Stomach smooth muscle (tissue), 2 donors: ENCODE data around the gene ZNF749.

ENCODE experiments used
- H3K27ac ChIP-seq: one replicate; pipeline ENCODE4 v1.7.0; 2013; ENCODE audit warnings: mild to moderate bottlenecking, low read length, inconsistent platforms
- H3K27me3 ChIP-seq, 2 donors: one replicate each; pipeline ENCODE4 v1.7.0; 2013; ENCODE audit warnings: low read length in 2 of 2; ENCODE audit not compliant: insufficient read depth in 2 of 2, control insufficient read depth in 1 of 2
- H3K36me3 ChIP-seq, 2 donors: one replicate each; pipeline ENCODE4 v1.7.0; 2013; ENCODE audit warnings: low read length in 2 of 2; ENCODE audit not compliant: control insufficient read depth in 2 of 2, insufficient read depth in 2 of 2
- H3K4me1 ChIP-seq: one replicate; pipeline ENCODE4 v1.7.0; 2013; ENCODE audit warnings: low read length; ENCODE audit not compliant: control insufficient read depth, insufficient read depth
- H3K4me3 ChIP-seq, 2 donors: one replicate each; pipeline ENCODE4 v1.7.0; 2013; ENCODE audit warnings: low read length in 2 of 2
- H3K9ac ChIP-seq, 2 donors: one replicate each; pipeline ENCODE4 v1.7.0; 2013; ENCODE audit warnings: low read length in 2 of 2, mild to moderate bottlenecking in 1 of 2
- H3K9me3 ChIP-seq, 2 donors: one replicate each; pipeline ENCODE4 v1.7.0; 2013; ENCODE audit warnings: low read length in 2 of 2; ENCODE audit not compliant: control insufficient read depth in 2 of 2
- donor health status: healthy.
- donor health status: Pancreatic carcinoma.

The ZNF749 gene

DNA sequence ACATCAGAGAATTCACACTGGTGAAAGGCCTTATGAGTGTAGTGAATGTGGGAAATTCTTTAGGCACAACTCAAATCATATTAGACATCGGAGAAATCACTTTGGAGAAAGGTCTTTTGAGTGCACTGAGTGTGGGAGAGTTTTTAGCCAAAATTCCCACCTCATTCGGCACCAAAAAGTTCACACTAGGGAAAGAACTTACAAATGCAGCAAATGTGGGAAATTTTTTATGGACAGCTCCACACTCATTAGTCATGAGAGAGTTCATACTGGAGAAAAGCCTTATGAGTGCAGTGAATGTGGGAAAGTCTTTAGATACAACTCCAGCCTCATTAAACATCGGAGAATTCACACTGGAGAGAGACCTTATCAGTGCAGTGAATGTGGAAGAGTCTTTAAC is 14.1 kb upstream of the ZNF749 start:
- H3K27me3 ChIP-seq = no peaks in the 10 kb centered on the region
- H3K9ac ChIP-seq = no peak overlapping the region
- H3K27ac ChIP-seq = no peak overlapping the region
- peak overlapping the region in 1 of 2 donors; percentile 17 for H3K4me3 ChIP-seq
- H3K36me3 ChIP-seq = peaks cover 46 to 51% of the 10 kb centered on the region in 2 donors
- H3K9me3 ChIP-seq = peaks cover 25 to 27% of the 10 kb centered on the region in 2 donors
- no peaks in the 10 kb centered on the region for H3K4me1 ChIP-seq

DNA sequence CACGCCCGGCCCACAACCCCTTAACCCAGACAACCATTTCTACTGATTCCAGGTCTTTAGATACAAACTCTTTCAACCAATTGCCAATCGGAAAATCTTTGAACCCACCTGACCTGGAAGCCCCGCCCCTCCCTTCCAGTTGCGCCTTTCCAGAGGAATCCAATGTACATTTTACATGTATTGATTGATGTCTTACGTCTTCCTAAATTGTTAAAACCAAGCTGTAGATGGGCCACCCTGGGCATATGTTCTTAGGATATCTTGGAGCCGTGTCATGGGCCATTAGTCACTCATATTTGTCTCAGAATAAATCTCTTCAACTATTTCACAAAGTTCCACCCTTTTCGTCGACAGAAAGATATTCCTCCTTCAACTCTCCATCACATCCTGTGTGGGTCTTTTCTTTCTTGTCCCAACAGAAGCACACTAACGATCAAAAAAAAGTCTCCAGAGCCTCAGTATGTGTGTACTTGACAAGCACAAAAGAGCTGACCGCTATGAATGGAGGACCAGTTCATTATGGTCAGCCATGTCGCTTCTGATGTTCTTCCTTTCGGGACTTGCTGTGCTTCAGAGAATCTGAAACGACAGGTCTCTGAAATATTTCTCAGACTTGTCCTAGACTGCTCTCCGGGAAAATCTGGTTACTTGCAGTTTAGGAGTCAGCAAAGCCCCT is 601 bp upstream of the ZNF749 start:
- no peaks in the 10 kb centered on the region for H3K9me3 ChIP-seq
- H3K27me3 ChIP-seq = no peaks in the 10 kb centered on the region
- peak overlapping the region; percentile 64 to 74 for H3K9ac ChIP-seq
- peaks cover 16% of the 10 kb centered on the region for H3K4me1 ChIP-seq
- H3K4me3 ChIP-seq = peak overlapping the region; percentile 67 to 92
- H3K36me3 ChIP-seq = peaks cover 4 to 7% of the 10 kb centered on the region in 2 donors
- H3K27ac ChIP-seq = no peak overlapping the region

DNA sequence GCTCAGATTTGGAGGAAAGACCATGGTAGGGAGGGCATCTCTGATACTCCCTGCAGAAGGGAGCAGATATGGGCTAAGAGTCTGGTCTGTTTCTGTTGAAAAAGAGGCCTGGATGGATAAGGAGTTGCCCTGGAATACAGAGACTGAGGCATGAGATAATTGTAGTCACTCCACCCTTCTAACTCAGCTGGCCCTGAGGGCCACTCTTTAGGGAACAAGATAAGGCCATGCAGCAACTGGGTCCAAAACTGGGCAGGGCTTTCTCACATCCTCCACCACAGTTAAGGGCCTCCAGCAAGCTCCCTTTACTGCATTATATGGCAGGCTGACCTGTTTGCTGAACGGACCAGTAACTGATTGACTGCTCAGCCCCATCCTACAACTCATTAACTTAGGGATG is 1.3 kb downstream of the ZNF749 start:
- Histone ChIP-seq H3K4me1 (peaks cover 16% of the 10 kb centered on the region), H3K9ac (peak overlapping the region in 1 of 2 donors; percentile 74), H3K27me3 (no peaks in the 10 kb centered on the region), H3K9me3 (peaks cover 0 to 3% of the 10 kb centered on the region in 2 donors), H3K36me3 (peaks cover 7 to 8% of the 10 kb centered on the region in 2 donors), H3K4me3 (peak overlapping the region; percentile 67 to 92), H3K27ac (no peak overlapping the region)

DNA sequence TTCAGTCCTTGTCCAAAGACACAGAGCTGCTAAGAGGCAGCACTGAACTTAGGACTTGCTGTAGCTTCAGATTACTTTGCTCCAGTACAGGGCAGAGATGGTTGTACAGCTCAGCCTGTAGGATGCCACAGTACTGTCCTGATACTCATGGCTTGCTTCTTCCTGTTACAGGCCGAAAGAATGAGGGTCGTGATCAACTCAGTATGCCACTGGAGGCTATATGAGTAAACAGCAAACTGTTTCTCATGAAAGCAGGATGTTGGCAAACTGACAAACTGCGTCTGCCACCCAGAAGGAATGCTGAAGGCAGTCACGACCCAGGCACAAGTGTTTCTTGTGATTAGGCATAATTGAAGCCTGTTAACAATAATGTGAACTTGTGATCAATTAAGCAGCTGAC is 2.8 kb downstream of the ZNF749 start:
- peaks cover 0 to 6% of the 10 kb centered on the region in 2 donors for H3K9me3 ChIP-seq
- no peak overlapping the region for H3K27ac ChIP-seq
- H3K4me3 ChIP-seq = no peak overlapping the region
- no peak overlapping the region for H3K9ac ChIP-seq
- H3K36me3 ChIP-seq = peaks cover 7 to 17% of the 10 kb centered on the region in 2 donors
- no peaks in the 10 kb centered on the region for H3K27me3 ChIP-seq
- peaks cover 16% of the 10 kb centered on the region for H3K4me1 ChIP-seq

DNA sequence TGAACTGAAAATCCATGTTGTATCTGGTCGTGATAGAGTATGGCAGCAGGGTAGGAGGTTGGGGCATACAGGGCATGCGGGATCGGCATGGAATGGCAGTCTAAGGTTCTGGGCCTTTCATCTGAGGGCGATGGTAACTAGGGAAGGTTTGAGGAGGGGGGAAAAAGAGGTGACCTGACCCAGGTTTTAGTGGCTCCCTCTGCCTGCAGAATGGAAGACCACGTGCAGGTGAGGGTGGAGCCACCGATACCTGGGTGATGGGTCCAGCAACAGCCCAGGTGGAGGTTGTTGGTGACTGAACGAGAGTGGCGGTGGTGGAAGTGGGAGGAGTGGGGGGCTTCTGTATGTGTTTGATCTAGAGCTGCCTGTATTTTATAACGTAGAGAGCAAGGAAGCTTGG is 3.8 kb downstream of the ZNF749 start:
- H3K9me3 ChIP-seq = peaks cover 2 to 13% of the 10 kb centered on the region in 2 donors
- peaks cover 16% of the 10 kb centered on the region for H3K4me1 ChIP-seq
- peaks cover 16 to 27% of the 10 kb centered on the region in 2 donors for H3K36me3 ChIP-seq
- no peaks in the 10 kb centered on the region for H3K27me3 ChIP-seq
- no peak overlapping the region for H3K9ac ChIP-seq
- no peak overlapping the region for H3K27ac ChIP-seq
- no peak overlapping the region for H3K4me3 ChIP-seq

DNA sequence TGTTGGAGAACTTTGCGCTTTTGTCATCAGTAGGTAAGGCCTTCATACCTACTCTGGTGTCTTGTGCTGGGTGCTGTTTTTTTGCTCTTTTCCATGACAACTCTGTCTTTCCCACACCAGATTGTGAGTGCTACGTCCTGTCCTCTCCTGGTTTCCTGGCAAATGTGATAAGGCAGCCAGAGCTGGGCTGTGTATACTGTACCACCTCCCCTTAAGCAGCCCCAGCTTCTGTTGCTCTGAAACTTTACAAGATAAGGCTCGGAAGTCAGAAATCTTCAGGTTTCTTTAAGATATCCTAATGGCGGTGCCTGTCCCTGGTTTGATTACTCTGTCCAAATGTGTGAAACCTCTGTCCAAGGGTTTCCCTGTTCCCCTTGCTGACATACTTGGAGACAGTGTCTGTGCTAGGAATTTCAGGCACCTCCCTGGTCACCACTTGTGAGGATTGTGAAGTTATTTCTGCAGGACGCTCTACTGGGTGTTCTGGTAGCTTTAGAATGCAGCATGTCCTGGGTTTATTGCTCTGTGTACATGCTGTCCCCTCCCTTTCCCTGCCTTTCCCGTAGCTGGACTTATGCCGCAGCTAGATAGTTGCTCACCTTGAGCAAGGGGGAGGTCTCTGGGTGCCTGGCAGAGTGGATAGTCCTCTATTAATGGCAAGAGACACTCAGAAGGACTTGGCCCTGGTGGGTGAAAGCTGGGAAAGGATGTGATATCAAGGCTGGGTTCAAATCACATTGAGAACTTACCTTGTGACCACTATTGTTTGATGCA is 7.0 kb downstream of the ZNF749 start:
- H3K9me3 ChIP-seq = peaks cover 6 to 19% of the 10 kb centered on the region in 2 donors
- H3K4me3 ChIP-seq = no peak overlapping the region
- H3K9ac ChIP-seq = no peak overlapping the region
- peaks cover 28 to 37% of the 10 kb centered on the region in 2 donors for H3K36me3 ChIP-seq
- H3K27me3 ChIP-seq = no peaks in the 10 kb centered on the region
- no peaks in the 10 kb centered on the region for H3K4me1 ChIP-seq
- H3K27ac ChIP-seq = no peak overlapping the region

DNA sequence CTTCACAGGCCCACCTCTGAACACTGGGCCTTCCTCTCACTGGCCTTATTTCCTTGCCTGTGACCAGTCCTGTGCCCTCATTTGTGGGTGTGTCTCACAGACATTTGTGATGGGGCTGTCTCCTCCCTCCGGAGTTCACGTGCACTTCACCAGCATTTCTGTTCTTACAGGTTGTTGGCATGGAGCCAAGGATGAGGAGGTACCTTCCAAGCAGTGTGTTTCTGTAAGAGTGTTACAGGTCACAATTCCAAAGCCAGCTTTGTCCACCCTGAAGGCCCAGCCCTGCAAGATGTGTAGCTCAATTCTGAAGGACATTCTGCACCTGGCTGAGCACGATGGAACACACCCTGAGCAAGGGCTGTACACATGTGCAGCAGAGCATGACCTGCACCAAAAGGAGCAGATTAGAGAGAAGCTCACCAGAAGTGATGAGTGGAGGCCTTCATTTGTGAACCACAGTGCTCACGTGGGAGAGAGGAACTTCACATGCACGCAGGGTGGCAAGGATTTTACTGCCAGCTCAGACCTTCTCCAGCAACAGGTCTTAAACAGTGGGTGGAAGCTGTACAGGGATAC is 8.1 kb downstream of the ZNF749 start:
- Histone ChIP-seq H3K4me1 (no peaks in the 10 kb centered on the region), H3K27ac (no peak overlapping the region), H3K9me3 (peaks cover 6 to 19% of the 10 kb centered on the region in 2 donors), H3K9ac (no peak overlapping the region), H3K4me3 (no peak overlapping the region), H3K36me3 (peaks cover 27 to 37% of the 10 kb centered on the region in 2 donors), H3K27me3 (no peaks in the 10 kb centered on the region)

DNA sequence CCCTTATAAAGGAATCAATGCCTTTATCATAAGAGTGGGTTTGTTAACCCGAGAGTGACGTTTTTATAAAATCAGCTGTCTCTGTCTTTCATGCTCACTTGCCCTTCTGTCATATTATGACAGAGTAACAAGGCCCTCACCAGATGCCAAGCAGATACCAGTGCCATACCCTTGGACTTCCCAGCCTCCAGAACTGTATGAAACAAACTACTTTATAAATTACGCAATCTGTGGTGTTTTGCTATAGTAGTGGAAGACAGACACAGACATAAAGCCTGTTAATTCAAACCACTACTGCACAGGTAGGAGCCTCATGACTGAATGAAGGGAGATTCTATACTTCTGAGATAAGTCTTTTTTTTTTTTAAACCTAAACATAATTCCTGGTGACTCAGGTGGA is 17.2 kb downstream of the ZNF749 start:
- H3K4me3 ChIP-seq = no peak overlapping the region
- no peak overlapping the region for H3K9ac ChIP-seq
- no peaks in the 10 kb centered on the region for H3K27me3 ChIP-seq
- peaks cover 2 to 13% of the 10 kb centered on the region in 2 donors for H3K9me3 ChIP-seq
- no peaks in the 10 kb centered on the region for H3K4me1 ChIP-seq
- peaks cover 5 to 9% of the 10 kb centered on the region in 2 donors for H3K36me3 ChIP-seq
- no peak overlapping the region for H3K27ac ChIP-seq

DNA sequence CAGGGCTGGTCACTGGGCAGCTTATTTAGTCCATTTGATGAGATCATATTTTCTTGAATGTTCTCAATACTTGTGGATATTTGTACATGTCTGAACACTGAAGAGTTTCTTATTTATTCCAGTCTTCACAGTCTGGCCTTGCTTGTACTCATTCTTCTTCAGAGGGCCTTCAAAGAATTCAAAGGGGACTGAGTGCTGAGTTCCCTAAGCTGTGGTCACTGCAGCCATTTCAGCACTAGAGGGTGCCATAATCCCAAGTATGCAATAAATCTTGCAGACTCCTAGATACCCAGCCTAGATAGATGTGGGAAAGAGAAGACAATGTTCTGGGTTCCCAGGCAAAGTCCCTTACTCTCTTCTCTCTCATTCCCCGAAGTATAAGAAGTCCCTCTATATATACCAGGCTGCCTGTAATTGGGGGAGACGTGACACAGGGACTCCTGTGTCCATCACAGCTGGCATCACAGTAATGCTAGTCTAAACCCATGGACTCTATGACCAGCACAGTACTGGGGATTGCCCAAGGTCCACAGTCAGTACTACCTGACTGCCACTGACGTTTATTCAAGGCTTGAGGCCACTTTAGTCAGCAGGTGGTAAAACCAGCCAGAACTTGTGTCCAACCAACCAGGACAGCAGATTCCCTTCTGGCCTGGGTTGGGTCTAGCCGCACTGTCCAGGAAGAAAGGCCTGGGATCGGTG is 30.7 kb downstream of the ZNF749 start:
- Histone ChIP-seq H3K4me3 (no peak overlapping the region), H3K36me3 (peaks cover 8% of the 10 kb centered on the region in 2 donors), H3K27ac (no peak overlapping the region), H3K4me1 (no peaks in the 10 kb centered on the region), H3K27me3 (no peaks in the 10 kb centered on the region), H3K9me3 (peaks cover 17 to 36% of the 10 kb centered on the region in 2 donors), H3K9ac (no peak overlapping the region)

DNA sequence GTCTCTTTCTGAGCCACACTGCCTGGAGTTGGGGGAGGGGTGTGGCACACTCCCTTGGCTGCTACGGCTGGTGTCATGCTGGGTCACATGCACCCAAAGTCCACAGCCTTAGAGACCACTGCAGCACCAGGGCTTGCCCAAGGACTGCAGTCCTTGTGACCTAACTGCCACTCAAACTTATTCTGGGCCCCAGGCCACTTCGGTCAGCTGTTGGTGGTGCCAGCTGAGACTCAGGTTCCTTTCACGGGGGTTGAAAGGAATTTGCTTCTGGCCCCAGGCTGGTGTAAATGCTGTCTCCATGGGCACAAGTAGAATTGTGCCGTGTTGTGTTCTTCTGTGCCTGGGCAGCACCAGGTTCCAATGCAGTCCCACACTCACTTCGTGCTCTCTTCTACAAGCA is 31.4 kb downstream of the ZNF749 start:
- Histone ChIP-seq H3K4me3 (no peak overlapping the region), H3K4me1 (no peaks in the 10 kb centered on the region), H3K27ac (no peak overlapping the region), H3K36me3 (peaks cover 8% of the 10 kb centered on the region in 2 donors), H3K9ac (no peak overlapping the region), H3K27me3 (no peaks in the 10 kb centered on the region), H3K9me3 (peaks cover 17 to 43% of the 10 kb centered on the region in 2 donors)
